ENCODE data around the gene STAM2.
"Not testable (repeated sequence)": the region's sequence is repeated elsewhere in the genome, so short reads cannot be mapped to it uniquely, and the experiment has no call there.

Gene STAM2

DNA sequence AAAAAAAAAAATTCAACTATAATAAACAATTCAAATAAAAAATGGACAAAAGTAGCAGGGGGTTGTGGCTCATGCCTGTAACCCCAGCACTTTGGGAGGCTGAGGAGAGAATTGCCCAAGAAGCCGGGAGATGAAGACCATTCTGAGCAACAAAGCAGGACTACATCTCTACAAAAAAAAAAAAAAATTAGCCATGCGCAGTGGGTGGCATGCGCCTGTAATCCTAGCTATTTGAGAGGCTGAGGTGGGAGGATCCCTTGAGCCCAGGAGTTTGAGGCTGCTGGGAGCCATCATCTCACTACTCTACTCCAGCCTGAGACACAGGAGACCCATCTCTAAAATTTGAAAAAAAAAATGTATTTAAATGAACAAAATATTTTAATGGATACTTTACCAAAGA, 72.3 kb downstream of the STAM2 start:
- no peak for DNase-seq

DNA sequence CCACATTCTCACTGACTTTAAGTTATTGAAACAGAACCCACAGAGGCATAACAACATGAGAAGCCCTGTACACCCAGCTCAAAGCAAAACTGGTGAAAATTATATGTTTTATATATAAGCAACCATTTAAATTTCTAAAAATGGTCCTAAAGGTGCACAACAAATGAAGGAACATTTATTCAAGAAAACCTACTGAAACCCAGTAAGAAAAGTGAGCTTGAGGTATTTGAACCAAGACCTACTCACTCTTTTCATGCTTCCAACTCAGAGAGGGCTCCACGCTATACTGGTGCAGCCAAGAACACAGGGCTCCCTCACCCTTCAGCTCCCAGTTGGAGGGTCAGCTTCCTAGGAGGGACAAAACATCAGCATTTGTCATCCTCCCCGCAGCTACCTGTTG, 74.6 kb downstream of the STAM2 start:
- no peak for DNase-seq

DNA sequence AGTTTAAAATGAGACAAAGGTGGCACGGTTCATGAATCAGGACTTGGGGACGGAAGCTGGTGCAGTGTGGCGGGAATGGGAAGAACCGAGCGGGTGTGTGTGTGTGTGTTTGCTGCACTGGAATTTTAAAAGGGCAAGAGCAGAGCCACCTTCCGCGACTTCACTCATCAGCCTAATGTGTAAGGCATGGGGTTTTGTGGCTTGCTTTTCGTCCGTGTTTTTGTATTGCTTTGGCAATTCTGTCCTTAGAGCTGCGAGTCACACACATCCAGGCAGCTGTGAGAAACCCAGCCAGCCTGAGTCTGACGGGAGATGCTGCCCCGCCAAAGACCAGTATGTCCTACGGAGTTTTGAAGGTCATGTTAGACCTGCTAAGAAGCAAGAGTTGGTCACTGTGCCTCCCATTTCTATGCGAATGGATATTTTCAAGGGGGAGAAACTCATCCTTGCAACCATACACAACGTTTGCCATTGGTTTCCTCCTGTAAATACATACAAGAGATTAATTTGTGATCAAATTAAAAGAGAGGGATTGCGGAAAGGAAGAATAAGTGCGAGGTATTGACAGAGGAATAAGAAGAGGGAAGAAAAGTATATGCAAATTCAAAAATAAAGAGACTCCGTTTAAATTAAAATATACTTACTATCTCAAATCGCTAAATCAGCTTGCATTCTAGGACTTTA, 76.1 kb downstream of the STAM2 start:
- no peak for DNase-seq

DNA sequence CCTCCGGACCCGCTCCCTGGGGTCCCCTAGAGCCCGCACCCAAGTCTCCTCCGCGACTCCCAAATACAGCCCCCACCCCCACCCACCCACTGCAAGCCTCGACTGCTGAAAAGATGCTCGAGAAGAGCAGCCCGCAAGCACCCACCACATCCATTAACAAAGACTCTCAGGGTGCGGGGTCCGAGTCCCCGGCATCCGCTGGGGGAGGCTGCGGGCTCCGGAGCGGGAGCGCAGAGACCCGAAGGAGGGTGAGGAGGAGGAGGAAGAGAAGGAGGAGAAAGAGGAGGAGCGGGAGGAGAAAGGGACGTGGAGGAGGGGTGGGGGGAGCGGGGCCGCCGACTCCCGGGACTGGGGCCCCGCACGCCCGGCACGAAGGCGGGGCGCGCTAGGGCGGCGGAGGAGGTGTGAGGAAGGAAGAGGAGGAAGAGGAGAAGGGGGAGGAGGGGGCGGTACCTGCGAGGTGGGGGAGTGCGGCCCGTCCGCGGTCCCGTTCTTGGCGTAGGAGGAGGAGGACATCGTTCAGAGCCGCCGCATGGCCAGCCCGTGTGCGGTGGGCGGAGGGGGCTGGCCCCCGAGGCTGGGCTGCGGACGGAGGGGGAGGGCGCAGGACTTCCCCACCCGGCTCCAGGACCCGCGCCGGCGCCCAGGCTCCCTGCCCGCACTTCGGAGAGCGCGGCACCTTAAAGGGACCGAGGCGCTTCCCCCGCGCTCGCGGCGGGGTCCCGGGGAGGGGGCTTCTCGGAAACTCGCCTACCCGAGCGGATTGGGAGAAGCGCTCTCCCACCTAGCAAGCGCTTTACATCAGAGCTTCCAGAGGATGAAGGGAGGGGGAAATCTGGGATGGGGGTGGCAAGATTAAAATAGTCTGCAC, 76.8 kb downstream of the STAM2 start, which contains the start of gene CACNB4:
Gene CACNB4 (minus strand): TSS at position 549 of the 871 bp plus-strand sequence.
- DNase-seq, result no peak

DNA sequence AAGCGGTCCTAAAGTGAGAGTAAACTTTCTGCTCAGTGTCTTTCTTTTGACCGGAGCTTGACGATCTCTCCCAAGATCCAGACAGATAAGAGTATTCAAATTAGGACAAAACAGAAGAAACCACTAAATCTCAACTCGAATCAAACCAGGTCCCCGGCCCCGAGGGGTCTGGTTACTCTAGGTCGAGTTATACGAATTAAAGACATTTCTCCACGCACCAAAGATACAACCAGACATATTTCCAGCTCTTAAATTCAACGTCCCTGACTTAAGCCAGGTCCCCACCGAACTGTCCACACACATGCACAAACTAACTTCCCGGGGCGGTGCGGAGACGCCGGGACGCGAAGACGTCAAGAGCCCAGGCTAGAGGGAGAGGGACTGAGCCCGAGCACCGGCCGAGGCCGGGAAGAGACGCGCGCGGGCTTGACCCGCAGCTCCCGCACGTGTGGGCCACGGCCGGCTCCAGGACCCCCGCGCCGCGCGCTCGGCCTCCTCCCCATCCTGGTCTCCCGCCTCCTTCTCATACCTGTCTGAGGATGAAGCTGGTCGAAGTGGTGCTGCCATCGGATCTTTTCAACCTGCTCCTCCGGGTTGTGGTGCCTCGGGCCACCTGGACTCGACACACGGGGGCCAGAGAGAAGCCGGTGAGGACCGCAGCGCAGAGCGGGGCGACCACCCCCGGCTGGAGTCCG, 77.6 kb downstream of the STAM2 start:
- no peak for DNase-seq

DNA sequence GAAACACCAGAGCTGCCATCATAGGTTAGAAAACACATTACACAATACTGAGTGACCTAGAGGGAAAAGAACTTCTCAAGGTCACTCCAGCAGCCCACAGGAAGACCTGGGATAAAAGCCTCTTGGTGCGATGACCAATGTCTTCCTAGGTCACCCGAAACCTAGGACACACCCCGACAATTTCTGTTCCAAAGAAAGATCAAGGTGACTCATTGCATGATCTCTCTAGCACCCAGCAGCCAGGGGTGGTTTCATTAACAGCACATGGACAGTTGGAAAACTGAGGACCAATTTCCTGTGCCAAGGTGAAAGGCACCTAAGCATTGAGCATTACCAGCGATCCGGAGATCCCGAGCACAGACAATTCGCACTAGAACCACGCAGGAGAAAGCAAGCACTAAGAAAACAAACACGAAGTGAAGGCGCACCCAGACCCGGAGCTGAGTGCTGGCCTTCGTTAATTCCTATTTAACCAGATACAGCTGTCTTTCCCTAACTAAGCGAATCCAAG, 78.2 kb downstream of the STAM2 start:
- no peak for DNase-seq

- DNase-seq, result no peak
These were observed 80.4 kb downstream of the STAM2 start for GRCh38 chr2:152095146-152095545.

DNA sequence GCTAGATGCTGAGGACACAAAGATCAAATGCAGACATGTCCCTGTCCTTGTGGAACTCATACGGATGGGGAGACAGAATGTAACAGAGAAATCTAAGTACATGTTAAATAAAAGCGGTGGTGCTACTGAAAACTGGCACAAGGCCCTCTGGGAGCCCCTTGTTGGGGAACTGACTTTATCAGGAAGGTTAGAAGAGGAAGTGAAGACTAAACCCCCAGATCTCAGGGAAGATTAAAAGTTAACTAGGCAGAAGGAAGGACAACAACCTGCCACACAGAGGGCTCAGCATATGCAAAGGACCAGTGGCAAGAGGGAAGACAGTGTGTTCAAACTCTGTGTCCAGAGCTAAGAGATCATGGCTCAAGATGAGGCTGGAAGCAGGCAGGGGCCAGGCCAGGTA, 81.5 kb downstream of the STAM2 start:
- DNase-seq, result no peak

- no peak for DNase-seq
These were observed 82.1 kb downstream of the STAM2 start for GRCh38 chr2:152093464-152093863.

- no peak for DNase-seq
These were observed 83.5 kb downstream of the STAM2 start for GRCh38 chr2:152092095-152092494.

- DNase-seq, result not testable (repeated sequence)
These were observed 84.8 kb downstream of the STAM2 start for GRCh38 chr2:152090726-152091125.

DNA sequence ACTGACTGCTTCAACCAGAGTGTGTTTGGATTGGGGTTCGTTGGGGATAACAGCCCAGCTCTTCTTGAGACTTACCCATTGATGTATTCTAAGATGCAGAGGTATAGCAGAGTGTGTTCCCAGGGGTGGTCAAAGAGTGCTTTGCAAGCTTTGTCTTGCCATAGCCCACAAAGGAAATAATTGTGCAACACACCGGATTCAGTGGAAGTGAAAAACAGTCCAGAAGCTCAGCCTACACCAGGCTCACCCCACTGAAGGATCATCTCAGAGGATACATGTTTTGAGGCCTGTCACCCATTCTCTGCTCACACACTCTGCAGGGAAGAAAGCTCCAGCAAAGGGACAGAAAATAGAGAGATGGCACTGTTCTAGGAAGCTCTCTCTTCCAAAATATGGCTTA, 86.3 kb downstream of the STAM2 start:
- no peak for DNase-seq

GRCh38 chr2:152088006-152088405, 87.6 kb downstream of the STAM2 start:
- DNase-seq, result no peak

DNA sequence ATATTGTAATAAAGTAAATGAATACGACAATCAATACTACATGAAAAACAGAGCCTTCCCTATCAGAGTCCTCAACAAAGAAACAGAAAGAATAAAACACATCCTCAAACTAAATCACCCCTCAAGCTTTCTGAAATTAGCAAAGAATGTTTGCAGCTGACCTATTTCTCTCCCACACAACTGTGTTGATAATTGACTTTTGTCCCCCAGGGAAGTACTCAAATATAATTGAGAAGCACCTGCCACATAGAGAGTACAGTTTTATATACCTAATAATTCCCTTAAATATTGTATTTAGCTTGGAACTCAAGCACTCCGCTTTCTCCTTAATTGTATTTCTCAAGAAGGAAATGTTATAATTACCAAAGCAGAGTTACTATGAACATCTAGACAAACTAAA, 89.3 kb downstream of the STAM2 start:
- DNase-seq, result no peak

DNA sequence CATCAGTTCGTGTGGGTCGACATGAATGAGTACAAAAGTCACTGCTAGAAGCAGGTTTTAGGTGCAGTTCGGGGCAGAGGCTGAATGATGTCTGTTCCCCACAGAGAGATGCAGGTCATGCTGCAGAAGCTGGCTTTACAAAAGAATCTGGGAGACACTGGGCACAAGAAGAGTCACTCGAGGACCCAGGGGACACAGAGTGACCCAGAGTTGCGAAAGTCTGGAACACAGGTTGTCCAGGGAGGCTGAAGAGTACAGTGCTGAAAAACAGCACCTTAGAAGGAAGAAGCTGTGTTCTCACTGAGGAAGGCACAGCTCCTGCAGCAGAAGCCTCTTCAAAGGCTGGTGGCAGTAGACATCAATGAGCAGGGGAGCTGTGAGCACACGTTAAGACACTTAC, 91.5 kb downstream of the STAM2 start:
- DNase-seq, result no peak

DNA sequence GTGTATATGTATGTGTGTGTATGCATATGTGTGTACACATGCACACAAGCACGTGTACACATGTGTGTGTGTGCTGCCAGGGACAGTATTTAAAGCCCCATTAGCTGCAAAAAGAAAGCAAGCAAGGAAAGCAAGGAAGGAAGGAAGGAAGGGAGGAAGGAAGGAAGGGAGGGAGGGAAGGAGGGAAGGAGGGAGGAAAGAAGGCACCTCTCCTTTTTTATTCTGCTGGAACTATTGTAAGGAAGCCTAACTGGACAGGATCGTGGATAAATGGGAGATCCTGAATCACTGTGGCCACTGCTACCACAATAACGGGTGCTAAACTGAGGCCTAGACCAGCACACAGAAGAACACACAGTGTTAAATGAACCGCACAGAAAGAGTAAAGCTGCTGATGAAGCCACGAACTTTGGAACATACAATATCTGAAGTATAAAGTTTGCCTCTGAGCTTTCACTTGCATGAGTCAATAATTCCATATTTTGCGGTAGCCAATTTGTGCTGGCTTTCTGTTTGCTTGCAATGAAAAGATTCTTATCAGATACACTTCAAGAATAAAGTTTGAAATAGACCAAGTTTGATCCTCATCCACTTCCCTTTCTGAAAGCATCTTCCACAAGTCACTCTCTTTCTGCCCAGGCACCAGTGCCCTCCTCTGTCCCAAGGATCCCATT, 92.2 kb downstream of the STAM2 start:
- DNase-seq, result no peak

- no peak for DNase-seq
These were observed 96.9 kb downstream of the STAM2 start for GRCh38 chr2:152078662-152079061.

- no peak for DNase-seq
These were observed 97.5 kb downstream of the STAM2 start for GRCh38 chr2:152078023-152078422.

DNA sequence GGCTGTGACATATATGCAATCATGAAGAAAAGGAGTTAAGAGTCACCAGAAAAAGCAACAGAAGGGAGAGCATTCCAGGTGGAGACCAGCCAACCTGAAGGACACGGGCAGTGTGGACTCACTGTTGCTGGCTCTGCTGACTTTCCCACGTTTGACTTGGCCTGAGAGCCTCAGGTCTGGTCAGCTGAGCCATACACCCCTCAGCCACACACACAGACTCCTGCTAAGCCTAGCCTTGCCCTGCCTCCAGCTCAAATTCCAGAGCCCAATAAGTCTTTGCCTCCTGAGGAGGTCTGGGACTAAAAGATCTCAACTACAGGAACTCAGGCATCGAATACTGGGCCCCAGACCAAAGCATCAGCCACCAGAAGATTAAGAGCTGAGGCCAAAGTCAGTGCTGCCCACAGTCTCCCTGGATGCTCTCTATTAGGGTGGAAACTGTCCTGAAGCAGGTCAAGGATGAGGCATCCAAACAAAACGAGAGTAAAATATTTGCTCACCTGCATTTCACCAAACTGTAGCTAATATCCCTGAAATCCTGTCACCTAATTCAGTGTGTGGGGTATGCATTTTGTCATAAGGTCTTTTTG, 100.0 kb downstream of the STAM2 start:
- DNase-seq, result no peak

DNA sequence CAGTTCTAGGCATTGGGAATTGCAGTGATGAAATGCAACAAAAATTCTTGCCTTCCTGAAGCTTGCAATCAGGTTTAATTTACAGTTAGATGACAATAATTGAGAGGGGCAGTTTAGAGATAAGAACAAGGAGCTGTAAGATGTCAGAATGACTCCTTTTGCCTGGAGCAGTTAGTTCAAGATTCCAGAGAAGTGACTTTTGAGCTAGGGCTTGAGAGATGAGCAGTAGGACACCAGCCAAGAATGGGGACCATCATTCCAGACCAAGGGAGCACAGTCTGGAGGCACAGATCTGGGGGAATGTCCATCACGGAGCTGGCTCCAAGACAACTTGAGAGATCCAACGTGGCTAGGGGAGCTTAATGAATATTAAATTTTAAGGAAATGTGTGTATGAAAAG, 103.6 kb downstream of the STAM2 start:
- DNase-seq, result no peak

GRCh38 chr2:152071518-152071917, 104.0 kb downstream of the STAM2 start:
- DNase-seq, result no peak

DNA sequence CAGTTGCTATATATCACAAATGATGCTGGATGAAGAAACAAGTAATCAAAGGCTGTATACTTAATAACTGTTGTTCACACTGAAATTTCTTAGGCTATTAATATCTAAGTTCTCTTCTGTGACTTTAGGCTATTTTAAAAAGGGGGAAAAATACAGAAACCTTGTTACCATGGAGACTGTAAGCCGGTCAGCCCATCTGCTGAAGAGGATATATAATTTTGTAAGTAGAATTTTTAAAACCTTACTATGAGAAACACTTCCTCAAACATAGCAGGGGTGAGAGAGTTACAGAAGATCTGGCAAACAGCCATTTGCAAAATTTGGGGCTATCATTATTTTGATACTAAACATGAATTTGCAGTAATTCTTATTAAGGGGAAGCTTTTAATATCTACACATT, 104.5 kb downstream of the STAM2 start:
- DNase-seq, result no peak
